NCI-H2196 treated with DMSO at 0.1 percent for 48 hours (cell line): ENCODE measurements around the gene ABHD2.
A peak's percentile ranks its signal among the peaks of the same experiment; 100 is the strongest.

Source experiments
- DNase-seq: peaks from one replicate; lab custom pipeline; 2025; ENCODE audit not compliant: unreplicated experiment; lab: John Stamatoyannopoulos, UW

The ABHD2 gene

DNA sequence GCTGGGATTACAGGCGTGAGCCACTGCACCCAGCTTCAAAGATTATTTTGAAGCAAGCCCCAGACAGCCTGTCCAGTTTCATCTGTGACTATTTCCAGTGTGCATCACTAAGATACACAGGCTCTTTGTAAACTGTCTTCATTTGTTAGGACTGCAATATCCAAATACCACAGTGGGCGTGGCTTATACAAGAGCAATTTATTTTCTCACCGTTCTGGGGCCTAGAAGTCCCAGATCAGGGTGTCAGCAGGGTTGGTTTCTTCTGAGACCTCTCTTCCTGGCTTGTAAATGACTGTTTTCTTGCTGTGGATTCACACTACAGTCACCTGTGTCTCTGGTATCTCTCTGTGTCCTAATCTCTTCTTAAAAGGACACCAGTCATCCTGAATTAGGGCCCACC lies 73.4 kb downstream of the ABHD2 start:
- no peak for DNase-seq

GRCh38 chr15:89163271-89164055 lies 75.2 kb downstream of the ABHD2 start:
- no peak for DNase-seq

- DNase-seq = no peak
Observed at GRCh38 chr15:89164712-89165211, 76.5 kb downstream of the ABHD2 start.

DNA sequence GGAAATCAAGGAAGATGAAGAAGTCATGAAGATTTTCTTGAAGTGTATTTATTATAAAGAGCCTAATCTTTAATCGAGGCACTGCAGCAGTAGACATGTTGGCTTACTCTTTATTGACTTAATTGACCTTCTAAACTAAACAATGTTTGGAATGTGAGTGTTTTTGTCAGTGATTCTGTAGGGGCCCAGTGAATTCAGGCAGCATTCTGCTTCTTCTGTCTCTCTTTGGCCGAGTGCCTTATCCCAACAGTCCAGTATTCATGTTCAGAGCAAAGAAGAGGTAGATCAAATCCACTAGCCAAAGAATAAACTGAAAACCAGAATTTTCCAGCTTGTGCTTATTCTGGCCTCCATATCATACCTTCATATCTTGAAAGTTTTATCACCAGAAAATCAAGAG lies 77.4 kb downstream of the ABHD2 start:
- DNase-seq = no peak

- no peak for DNase-seq
Observed at GRCh38 chr15:89167267-89168176, 79.3 kb downstream of the ABHD2 start.

GRCh38 chr15:89168316-89168833 lies 80.1 kb downstream of the ABHD2 start:
- DNase-seq = no peak

DNA sequence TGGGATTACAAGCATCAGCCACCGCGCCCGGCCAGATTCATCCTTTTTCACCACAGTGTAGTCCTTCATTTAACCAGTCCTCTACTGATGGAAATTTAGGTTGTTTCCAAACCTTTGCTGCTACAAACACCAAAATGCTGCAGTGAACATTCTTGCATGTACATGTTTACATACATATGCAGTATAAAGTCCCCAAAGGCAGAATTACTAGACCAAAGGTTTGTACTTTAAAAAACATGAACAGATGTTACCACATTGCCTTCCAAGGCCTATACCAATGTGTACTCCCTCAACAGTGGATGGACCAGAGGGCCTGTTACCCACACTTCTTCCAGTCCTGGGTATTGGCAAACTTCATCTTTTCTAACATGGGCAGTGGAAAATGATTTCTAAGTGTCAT lies 82.1 kb downstream of the ABHD2 start:
- DNase-seq = no peak

GRCh38 chr15:89171136-89172072 lies 83.1 kb downstream of the ABHD2 start:
- DNase-seq = no peak

- DNase-seq = no peak
Observed at GRCh38 chr15:89172921-89173320, 84.7 kb downstream of the ABHD2 start.

- DNase-seq = no peak
Observed at GRCh38 chr15:89174476-89174875, 86.2 kb downstream of the ABHD2 start.

DNA sequence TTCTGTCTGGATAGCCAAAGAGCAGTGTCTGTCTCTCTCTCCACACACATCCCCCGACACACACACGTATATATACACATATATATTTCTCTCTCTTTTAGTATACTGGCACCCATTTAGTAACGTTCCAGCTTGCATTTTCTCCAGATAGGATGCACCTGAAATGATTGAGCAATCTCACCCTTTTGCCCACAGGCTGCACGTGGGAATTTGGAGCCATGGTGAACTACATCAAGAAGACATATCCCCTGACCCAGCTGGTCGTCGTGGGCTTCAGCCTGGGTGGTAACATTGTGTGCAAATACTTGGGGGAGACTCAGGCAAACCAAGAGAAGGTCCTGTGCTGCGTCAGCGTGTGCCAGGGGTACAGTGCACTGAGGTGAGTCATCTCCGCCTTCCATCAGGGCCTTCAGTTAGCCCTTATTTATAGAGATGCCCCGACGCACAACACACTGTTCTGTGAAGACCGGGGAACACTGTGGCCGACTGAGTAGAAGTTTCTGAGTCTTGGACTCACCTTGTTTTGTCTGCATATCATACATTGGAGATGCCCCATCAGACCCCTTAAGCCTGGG lies 87.4 kb downstream of the ABHD2 start:
- no peak for DNase-seq

DNA sequence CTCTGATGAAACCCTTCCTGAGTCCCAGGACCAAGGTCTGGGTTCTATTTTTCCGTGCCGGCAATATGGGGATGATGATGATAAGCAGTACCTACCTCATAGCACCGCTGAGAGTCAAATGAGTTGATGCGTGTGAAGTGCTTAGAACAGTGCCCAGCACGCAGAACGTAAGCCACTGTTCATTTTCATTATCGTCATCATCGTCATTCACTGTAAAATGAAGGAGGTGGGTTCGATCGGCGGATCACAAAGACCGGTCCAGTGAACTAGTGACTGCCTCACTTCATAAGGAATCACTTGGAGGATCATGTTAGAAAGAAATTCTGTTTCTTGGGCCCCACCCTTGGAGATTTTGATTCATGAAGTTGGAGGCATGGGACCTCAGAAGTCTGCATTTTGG lies 88.9 kb downstream of the ABHD2 start:
- DNase-seq = no peak

DNA sequence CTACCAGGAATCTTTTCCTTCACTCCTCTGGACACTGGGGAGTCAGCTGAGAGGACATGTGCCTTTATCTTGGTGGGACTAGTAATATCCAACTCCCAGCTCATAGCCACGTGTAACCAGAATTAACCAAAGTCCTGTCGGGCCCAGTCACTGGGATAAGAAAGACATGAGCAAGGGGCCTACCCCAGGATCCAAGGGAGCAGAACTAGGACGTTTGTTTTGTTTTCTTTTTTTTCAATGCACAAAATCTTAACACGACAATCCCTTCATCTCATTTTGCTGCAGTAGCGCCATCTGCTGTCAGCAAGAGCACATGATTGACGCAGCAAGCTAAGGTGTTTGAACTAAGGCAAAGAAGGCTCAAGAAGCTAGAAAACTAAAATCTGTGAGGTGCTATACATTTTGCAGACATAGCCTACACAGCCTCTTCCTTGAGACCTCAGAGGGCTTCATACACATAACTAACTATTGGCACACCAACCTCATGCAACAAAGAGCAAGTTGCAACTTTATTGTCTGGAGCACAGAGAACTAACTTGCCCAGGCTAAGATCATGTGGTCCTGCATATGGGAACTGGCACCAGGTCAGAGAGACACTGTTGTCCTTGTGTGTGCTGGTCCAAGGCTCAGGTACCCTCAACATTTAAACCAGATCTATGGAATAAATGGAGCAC lies 89.5 kb downstream of the ABHD2 start:
- peak; percentile 20 for DNase-seq

- DNase-seq = no peak
Observed at GRCh38 chr15:89178307-89178977, 90.2 kb downstream of the ABHD2 start.

- no peak for DNase-seq
Observed at GRCh38 chr15:89179966-89180875, 92.0 kb downstream of the ABHD2 start.

DNA sequence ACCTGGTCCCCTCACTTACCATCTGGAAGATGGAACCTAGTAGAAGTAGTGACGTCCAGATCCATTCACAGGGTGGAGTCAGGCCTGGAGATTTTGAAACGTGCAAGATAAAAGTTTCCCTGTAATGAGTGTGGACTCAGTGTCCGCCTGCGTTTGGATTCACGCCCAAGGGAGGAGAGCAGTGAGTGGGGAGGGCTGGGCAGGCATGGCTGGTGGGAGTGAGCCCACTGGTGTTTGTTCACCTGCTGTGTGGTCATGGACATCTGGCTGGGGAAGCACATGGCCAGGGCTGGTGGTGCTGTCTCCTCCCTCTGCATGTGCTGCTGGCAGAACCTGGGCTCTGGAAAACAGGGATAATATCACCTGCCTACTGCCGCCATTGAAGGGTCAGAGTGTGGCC lies 96.1 kb downstream of the ABHD2 start:
- DNase-seq = no peak

DNA sequence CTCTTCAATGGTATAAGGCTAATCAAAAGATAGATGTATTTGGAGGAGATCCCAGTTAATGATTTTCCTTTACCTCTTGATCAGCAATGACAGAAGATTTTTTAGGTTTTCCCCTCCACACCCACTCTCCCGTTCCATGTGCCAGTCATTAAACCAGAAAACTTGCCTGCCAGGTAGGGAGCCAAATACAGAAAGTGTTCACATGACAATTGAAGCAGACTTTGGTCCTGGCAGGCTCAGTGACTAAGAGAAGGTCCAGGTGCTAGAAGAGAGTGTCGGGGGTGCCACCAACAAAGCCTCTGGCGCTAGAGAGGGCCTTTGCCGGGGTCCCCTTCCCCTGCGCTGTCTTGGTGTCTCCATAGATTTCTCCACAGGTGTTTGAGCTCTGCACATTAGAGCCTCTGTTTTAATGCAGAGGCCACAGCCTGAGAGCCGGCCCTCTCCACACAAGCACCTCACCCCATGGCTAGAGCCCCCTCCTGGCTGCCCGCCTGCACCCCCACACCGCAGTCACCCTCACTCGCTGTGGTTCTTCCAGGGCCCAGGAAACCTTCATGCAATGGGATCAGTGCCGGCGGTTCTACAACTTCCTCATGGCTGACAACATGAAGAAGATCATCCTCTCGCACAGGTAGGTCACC lies 96.8 kb downstream of the ABHD2 start:
- no peak for DNase-seq

- DNase-seq = no peak
Observed at GRCh38 chr15:89186803-89187202, 98.5 kb downstream of the ABHD2 start.
